Stimulated activated CD8-positive, alpha-beta memory T cell treated with anti-CD3 and anti-CD28 coated beads, Interleukin-15, amount 100 ng/mL, for 48 hours (primary cell): ENCODE results near the gene HNRNPK.
"Not testable (repeated sequence)": the region's sequence is repeated elsewhere in the genome, so short reads cannot be mapped to it uniquely, and the experiment has no call there.

Experiments used
- DNase-seq, 2 donors: peaks; one replicate each; pipeline ENCODE4 v3.0.0-alpha.2; 2020; ENCODE audit warnings: low read depth in 2 of 2

Gene HNRNPK

GRCh38 chr9:83977196-83977595, 2.8 kb downstream of the HNRNPK start:
- no peak for DNase-seq

DNA sequence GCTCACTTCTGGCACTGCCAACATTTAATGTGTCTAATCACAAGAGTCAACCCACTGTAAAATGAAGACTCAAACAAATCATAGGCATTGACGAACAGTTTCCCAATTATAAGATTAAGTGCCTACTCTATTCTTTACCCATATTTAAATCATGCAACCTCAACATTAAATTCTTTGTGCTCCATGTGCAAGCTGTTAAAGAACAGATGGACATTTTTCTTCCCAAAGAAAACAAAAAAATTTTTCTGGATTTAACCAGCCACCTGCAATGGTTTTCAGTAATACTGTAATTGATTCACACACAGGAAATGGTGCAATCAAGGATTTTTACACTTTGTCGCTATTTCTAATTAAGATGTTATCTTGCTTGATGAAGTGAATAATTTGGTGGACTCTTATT, 3.6 kb downstream of the HNRNPK start:
- DNase-seq = no peak

GRCh38 chr9:83975300-83975699, 4.7 kb downstream of the HNRNPK start:
- DNase-seq = no peak

DNA sequence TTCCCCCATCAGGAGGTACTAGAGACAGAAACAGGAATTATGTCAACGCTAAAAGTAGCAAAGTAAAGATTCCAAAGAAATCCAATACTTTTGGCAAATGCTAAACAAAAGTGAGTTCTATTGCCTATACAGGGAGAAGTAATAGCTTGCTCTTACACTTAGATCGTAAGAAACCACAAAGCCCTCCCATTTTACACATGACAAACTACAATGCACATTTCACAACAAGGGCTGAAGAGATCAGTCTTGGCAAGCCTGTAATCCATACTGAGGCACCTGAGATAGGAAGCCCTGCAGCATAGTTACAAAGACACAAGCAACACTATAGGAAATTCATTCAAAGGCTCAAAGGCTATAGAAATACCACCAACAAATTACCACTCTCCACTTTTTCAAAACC, 7.7 kb downstream of the HNRNPK start:
- no peak for DNase-seq

DNA sequence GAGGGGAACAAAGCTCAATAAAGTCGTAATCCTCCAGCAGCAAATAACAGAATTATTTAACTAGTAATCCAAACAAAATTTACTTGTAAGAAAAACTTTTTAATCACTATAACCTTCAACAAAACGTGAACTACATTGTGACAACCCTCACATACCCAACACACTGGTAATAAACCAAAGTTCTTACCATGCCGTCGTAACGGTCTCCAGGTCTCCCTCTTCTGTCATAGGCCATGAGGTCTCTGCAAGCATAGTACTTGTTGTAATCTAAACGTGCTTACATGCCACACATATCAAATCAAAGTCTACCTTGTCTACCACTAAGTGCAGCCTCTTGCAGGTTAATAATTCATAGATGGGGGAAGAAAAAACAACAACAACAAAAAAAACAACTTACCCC, 8.5 kb downstream of the HNRNPK start:
- no peak for DNase-seq

DNA sequence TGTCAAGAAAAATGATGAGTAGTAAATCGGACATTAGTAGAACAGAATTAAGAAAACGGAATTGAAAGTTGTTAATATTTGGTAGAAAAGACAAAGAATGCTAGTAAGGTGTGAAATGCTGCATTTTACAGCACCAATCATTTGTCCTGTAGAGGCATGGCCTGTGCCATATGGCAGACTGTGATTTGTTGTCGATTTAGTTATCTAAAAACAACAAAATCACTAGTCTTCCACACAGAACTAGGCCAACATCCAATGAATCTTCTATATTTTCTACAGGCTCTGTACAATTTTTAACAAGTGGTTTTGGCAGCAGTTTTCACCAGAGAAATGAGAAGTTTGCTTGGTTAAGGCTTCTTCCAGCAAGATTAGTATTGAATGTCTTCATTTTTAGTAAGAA, 10.4 kb downstream of the HNRNPK start:
- no peak for DNase-seq

DNA sequence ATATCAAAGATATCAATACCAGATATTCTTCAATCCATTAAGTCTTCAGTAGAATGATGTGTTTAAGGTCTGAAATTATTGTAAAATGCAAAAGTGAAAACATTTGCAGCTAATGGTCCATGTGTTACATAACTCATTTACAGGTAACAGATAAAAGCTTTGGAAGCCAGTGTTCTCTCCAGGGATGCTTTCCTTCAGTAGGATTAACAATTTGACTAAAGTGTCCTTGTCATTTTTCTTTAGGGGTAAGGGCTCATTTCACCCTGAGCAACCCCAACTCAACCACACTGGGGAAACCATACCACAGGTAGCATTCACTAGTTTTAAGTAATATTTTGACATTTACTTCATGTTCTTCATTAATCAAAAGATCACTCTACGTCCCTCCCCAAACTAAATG, 12.9 kb downstream of the HNRNPK start:
- DNase-seq = no peak

DNA sequence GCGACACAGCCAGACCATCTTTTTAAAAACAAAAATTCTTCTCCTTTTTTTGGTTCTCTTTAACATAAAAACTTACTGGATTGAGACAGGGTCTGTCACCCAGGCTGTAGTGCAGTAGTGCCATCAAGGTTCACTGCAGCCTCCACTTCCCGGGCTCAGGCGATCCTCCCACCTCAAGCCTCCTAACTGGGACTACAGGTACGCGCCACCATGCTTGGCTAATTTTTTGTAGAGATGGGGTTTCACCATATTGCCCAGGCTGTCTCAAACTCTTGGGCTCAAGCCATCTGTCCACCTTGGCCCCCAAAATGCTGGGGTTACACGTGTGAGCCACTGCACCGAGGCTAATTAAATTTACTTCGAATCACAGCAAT, 13.8 kb downstream of the HNRNPK start:
- no peak for DNase-seq

GRCh38 chr9:83965350-83966208, 14.4 kb downstream of the HNRNPK start:
- no peak for DNase-seq

- no peak for DNase-seq
Observed at GRCh38 chr9:83964973-83965349, 15.1 kb downstream of the HNRNPK start.

DNA sequence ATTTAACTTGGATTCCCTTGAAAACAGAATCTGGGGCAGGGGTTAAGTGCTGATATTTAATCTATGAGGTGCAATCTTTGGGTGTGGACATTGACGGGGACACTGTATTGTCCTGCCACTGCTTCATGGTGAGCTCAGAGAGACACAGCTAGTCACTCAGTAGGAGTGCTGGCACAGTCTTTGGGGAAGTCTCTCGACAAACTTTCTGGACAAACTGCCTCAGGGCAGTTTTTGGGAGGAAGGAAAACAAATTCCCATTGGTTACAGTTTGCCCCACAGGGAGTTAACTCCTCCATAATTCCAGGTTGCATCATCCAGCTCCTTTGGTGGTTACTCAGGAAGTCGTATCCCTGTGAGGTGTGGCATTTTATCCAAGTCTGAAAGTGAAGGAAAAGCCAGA, 17.9 kb downstream of the HNRNPK start:
- DNase-seq = no peak

DNA sequence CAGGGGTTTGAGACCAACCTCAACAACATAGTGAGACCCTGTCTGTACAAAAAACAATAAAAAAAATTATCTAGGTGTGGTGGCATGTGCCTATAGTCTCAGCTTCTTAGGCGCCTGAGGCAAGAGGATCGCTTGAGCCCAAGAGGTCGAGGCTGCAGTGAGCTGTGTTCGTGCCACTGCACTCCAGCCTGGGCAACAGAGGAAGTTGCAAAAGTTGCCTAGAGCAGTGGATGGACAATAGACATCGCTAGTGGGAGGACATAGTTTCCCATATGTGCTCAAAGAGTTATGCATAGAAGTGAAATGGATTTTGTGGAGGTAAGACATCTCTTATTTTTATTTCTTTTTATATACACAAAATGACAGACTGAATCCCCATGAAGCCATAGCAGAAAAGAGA, 19.0 kb downstream of the HNRNPK start:
- DNase-seq = no peak

DNA sequence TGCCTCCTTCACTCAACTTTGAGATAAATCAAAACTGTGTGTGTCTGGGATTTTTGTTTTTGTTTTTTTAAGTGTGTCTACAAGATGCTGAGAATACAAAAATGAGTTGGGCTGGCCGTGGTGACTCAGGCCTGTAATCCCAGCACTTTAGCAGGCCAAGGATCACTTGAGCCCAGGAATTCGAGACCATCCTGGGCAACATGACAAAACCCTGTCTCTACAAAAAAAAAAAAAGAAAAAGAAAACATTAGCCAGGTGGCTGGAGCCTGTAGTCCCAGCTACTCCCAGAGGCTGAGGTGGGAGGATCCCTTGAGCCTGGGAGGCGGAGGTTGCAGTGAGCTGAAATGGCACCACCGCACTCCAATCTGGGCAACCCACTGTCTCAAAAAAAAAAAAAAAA, 21.0 kb downstream of the HNRNPK start:
- DNase-seq = no peak

DNA sequence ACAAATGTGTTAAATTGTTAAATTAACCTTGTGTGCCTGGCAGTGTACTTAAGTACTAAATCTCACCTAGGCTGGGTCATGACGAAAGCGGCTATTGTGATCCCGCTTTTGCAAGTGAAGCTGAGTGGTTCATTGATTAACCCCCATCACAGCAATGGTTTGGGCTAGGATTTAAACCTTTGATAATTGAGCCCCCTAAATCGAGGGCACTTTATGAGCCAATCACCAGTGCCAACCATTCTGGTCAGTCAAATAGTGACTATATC, 22.8 kb downstream of the HNRNPK start:
- DNase-seq = no peak

DNA sequence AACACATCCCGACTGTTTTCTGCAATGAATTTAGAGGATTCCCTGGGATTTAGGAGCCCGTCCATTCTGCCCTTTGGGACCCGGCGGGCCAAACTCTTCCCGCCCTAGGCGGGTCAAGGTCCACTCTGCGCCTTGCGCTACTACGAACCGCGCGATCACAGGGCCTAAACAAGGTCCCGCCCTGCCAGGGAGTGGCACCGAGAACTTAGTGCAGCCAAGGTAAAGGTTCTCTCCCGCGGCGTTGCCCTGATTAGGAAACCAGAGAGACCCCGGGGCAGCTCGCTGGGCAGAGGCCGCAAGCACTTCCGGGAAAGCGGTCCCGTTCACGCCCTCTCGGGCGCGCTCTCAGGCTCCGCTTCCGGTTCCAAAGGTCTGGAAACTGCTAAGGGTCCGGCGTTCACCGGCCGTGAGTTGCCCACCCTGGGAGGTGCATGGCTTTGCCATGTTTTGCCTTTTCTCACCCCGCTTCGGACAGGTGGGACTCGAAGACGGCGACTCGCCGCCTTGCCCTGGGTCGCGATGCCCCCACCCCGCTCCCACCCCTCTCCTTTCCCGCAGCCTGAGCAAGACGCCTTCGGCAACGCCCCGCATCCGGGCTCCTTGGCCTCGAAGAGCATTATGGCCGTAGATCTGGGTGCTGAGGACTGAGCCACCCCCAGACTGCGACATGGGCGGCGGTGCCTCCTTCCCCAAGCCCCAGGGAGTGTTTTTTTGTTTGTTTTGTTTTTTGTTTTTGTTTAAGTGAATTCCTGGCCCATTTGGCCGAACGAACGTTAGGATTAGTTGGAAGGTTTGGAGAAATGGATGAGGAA, 23.4 kb downstream of the HNRNPK start:
- DNase-seq = peak; percentile 49 to 55

GRCh38 chr9:83956086-83956435, 24.0 kb downstream of the HNRNPK start:
- DNase-seq = no peak

DNA sequence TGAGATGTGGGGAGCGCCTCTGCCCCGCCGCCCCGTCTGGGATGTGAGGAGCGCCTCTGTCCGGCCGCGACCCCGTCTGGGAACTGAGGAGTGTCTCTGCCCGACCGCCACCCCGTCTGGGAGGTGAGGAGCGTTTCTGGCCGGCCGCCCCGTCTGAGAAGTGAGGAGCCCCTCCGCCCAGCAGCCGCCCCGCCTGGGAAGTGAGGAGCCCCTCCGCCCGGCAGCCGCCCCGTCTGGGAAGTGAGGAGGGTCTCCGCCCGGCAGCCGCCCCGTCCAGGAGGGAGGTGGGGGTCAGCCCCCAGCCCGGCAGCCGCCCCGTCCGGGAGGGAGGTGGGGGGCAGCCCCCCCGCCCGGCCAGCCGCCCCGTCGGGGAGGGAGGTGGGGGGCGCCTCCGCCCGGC, 31.9 kb downstream of the HNRNPK start:
- not testable (repeated sequence) for DNase-seq

- DNase-seq = no peak
Observed at GRCh38 chr9:83940590-83941303, 39.3 kb downstream of the HNRNPK start.

DNA sequence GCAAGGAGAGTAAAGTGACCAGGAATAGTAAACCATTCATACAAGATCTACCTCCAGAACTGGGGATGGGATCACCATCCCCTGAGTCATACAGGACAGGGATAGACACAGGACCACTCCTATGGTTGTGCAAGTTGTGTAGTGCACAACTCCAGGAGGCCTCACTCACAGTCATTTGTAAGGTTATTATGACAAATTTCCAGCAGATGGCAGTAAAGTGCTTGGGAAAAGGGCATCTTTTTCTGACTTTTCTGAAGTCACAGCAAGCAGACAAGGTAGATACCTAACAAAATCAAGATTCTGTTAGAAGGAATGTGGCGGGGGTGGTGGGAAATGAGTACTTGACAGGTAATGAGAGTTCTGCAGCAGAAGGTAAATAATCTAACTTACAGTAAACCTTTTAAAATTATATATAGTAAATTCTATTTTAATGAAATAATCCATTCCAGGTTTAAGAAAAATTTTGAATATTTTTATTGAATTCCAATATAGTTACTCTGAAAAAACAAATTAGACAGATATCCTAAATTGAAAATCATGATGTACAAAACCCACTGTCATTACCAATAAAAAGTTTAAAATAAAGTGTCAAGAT, 42.1 kb downstream of the HNRNPK start:
- DNase-seq = no peak

- no peak for DNase-seq
Observed at GRCh38 chr9:83936523-83936922, 43.5 kb downstream of the HNRNPK start.

- DNase-seq = no peak
Observed at GRCh38 chr9:83935276-83935935, 44.6 kb downstream of the HNRNPK start.
